Activated CD4-positive, alpha-beta T cell treated with anti-CD3 and anti-CD28 coated beads, Interleukin-2, amount 50 U/mL, for 1 hour (primary cell): ENCODE data around the gene NPR1.
"Not testable (repeated sequence)": the region's sequence is repeated elsewhere in the genome, so short reads cannot be mapped to it uniquely, and the experiment has no call there.

ENCODE experiments used
- DNase-seq: peaks from one replicate; pipeline ENCODE4 v3.0.0-alpha.2; 2020

Gene NPR1

DNA sequence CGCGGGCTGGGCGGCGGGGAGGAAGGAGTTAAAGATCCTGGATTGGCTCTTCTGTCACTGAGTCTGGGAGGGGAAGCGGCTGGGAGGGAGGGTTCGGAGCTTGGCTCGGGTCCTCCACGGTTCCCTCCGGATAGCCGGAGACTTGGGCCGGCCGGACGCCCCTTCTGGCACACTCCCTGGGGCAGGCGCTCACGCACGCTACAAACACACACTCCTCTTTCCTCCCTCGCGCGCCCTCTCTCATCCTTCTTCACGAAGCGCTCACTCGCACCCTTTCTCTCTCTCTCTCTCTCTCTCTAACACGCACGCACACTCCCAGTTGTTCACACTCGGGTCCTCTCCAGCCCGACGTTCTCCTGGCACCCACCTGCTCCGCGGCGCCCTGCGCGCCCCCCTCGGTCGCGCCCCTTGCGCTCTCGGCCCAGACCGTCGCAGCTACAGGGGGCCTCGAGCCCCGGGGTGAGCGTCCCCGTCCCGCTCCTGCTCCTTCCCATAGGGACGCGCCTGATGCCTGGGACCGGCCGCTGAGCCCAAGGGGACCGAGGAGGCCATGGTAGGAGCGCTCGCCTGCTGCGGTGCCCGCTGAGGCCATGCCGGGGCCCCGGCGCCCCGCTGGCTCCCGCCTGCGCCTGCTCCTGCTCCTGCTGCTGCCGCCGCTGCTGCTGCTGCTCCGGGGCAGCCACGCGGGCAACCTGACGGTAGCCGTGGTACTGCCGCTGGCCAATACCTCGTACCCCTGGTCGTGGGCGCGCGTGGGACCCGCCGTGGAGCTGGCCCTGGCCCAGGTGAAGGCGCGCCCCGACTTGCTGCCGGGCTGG lies at the start of gene NPR1:
Gene NPR1 (plus strand): TSS at position 170 of the 818 bp plus-strand sequence. CDS start 421 bp downstream, at position 591.
- peak; percentile 16 for DNase-seq

DNA sequence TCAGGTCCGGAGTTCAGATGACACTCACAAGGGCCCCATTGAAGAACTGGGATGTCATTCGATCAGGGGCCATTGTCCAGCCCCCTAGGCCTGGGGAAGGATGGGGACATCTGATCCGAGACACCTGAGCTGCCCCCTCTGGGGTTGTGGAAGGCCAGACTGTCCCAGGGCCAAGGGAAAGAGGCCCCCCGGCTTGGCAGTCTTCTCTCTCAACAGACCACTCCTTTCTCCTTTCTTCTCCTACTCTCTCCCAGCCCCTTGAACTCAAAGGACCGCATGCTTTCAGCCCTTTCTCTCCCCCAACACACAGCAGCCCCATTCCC lies 49.2 kb upstream of the NPR1 start:
- no peak for DNase-seq

DNA sequence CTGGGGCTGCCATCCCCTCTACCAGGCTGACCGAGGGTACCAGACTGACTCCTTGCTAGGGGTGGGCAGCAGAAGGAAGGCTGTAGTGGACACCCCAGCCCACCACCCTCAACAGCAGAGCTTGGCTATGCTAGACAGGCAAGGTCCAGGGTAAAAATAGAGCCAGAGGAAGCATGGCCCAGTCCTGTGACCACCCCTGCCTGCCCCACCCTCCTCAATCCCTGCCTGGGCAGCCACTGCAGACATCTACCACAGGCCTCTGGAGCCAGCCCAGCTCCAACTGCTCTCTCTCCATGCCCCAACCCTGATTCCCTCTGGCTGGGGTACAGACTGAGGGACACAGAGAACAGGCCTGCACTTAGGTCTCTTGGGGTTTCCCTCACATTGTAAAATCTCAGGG lies 48.5 kb upstream of the NPR1 start:
- DNase-seq: no peak

DNA sequence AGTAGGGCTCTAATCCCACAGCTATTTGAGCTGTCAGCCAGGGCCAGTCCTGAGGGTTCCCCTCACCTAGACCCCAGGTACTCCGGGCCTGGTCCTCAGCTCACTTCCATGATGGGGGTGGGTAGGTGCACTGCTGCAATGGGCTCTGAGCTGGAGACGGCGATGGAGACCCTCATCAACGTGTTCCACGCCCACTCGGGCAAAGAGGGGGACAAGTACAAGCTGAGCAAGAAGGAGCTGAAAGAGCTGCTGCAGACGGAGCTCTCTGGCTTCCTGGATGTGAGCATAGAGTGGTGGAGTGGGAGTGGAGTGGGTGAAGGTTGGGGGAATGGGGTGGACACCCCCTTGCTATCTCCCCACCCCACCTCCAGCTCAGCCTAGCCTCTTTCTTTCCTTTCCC lies 48.1 kb upstream of the NPR1 start:
- DNase-seq: no peak

DNA sequence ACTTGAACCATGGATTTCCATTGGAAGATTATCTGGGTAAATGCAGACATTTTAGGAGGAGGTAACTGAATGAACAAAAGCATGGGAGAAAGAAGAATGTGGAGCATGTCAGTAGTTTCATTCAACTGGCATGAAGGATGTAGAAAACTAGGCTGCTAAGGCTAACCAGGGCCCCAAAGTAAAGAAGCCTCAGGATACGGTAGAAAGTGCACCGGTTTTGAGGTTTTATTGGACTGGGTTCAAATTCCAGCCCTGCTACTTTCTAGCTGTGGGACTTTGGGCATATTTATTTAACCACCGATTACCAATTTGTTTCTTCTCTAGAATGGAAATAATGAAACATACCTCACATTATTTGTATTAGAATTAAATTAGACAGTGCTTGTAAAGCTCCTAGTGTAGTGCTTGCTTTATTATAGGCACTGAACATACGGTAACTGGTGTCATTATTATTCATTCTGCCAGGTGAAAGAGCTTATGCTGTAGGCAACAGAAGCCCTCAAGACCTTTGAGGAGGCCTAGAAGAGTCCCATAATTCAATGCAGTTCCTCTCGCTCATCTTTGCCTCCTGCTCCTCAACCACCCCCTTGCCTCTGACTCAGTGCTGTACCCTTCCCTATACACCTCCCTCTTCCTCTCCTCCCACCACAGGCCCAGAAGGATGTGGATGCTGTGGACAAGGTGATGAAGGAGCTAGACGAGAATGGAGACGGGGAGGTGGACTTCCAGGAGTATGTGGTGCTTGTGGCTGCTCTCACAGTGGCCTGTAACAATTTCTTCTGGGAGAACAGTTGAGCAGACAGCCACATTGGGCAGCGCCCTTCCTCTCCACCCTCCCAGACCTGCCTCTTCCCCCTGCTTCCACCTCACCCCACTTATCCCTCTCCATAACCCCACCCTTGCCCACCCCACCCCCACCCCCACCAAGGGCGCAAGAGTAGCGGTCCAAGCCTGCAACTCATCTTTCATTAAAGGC lies 47.2 kb upstream of the NPR1 start:
- DNase-seq: no peak

DNA sequence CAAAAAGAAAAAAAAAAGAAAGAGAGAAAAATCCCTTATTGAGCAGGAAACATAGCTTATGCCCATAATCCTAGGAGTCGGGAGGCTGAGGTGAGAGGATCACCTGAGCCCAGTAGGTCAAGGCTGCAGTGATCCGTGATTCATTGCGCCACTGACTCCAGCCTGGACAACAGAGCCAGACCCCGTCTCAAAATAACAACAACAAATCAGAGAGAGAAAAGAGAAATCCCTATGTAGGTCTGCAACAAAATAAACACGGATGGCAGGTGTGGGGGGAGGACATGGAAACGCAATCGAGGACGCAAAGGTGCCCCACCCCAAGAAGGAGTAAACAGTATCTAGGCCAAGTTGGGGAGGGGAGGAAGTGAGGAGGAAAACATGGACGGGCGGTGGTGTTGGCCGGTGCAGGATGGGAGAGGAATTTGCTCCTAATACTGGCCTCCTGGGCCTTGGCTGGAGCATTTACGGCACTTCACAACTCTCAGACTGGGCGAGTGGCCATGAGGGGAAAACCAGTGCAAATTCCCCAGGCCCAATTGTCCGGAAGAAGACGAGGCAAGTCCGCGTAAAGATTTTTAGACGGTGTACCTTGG lies 45.2 kb upstream of the NPR1 start:
- DNase-seq: no peak

DNA sequence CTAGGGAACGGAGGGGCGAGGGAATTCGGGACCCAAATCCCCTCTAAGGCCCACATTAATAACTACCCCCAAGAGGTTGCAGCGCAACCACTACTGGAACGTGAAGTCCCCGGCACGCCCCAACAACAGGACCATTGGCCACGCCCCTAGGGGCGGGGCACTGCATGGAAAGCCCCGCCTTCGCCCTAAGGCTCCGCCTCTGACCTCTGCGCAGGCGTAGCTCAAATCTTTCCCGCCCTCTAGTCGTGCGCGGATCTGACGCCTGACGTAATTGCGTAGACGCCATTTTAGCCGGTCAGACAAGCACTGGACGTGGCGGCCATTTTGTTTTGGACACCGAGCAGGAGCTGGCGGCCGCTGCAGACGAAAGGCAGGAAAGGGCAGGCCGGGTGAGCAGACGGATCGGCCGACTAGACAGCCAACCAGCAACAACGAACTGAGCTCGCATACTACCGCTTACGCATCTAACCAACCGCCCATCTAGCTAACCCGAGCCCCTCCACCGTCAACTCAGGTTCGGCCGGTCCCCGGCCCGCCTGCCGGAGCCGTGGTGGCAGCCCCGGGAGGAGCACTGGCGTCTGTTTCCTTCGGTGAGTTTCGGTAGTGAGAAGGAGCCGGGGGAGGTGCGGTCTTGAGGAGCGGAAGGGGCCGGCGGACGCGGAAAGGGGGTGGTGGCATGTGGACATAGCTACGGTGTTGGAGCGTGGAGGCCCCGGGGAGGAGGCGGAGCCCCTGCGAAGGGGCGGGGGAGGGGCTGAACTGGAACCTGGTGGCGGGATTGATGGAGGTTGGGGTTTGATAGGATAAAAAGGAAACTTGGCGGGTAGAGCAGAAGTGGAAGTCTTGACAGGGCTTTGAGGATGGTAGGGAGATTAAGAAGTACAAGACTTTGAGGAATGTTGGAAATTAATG lies 44.5 kb upstream of the NPR1 start, which contains the start of gene CHTOP:
Gene CHTOP (plus strand): TSS at position 313 of the 912 bp plus-strand sequence. CDS start 2,523 bp downstream, outside the sequence.
- DNase-seq: peak; percentile 94

DNA sequence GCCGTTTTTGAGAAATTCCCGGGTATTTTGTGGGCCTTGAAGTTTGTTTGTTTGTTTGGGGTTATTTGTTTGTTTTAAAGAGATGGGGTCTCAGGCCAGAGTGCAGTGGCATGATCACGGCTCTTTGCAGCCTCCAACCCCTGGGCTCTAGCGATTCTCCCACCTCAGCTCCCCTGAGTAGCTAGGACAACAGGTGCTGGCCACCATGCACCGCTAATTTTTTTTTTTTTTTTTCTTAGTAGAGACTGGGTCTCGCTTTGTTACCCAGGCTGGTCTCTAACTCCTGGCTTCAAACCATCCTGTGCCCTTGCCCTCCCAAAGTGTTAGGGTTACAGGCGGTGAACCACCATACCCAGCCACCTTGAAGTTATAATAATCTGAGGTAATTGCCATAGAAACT lies 42.6 kb upstream of the NPR1 start:
- DNase-seq: no peak

DNA sequence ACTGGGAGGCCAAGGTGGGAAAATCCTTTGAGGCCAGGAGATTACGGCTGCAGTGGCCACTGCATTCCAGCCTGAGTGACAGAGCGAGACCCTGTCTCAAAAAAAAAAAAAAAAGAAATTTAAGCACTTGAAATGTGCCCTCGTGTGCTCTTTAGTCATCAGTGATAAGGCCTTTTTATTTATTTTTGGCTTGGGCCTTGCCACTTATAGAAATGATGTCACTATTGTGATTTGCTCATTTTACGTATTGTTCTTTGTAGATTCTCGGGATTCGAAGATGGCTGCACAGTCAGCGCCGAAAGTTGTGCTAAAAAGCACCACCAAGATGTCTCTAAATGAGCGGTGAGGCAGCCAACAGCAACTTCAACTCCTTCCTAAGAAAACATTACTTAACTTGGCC lies 42.2 kb upstream of the NPR1 start:
- no peak for DNase-seq

DNA sequence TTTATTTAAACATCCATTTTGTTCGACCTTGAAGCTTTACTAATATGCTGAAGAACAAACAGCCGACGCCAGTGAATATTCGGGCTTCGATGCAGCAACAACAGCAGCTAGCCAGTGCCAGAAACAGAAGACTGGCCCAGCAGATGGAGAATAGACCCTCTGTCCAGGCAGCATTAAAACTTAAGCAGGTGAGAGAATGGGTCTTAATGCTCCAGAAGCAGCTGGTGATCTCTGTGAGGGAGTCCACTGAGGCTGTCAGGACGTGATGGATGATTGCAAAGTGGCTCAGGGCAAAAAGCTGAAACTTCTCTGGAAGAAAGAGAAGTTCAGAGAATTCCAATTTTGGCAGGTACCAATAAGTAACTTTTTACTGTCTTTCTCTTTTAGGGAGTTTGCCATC lies 40.2 kb upstream of the NPR1 start:
- DNase-seq: no peak

DNA sequence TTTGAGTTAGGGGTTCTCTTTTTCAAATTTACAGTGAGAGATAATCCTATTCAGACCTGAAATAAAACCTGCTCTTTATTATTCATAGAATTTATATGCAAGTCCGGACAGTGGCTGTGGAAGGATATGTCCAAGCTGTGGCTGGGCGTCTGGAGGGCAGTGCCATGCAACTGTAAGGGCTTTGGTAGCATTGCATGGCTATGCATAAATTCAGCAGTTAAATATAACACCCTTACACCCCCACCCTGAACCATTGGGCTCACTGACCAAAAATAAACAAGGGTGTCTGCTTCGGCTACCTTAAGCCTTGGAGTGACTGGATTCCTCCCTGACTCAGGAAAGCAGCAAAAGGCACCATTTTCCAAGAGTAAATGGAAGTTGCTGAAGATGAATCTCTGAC lies 39.2 kb upstream of the NPR1 start:
- no peak for DNase-seq

DNA sequence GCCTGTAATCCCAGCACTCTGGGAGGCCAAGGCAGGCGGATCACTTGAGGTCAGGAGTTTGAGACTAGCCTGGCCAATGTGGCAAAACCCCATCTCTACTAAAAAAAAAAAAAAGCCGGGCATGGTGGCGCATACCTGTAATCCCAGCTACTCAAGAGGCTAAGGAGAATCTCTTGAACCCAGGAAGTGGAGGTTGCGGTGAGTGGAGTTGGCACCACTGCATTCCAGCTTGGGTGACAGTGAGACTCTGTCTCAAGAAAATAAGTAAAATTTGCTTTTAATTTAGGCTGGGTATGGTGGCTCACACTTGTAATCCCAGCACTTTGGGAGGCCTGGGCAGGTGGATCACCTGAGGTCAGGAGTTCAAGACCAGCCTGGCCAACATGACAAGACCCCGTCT lies 38.3 kb upstream of the NPR1 start:
- not testable (repeated sequence) for DNase-seq

DNA sequence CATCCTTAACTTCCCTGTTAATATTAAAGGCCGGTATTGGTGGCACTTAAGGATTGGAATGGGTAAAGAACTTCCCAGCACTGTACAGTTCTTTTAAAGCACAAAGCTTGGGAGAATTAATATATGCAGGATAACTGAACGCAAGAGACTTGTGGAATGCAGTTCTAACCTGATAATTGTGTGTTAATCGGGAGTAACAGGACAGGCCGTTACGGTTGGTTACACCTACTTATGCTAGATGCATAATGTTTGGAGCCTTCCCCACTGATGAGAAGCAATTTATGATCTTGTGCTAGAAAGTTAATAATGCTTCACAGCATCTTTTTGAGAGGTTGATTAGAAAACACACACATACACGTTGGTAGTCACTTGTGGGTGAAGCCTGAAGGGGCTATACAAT lies 37.6 kb upstream of the NPR1 start:
- DNase-seq: no peak

DNA sequence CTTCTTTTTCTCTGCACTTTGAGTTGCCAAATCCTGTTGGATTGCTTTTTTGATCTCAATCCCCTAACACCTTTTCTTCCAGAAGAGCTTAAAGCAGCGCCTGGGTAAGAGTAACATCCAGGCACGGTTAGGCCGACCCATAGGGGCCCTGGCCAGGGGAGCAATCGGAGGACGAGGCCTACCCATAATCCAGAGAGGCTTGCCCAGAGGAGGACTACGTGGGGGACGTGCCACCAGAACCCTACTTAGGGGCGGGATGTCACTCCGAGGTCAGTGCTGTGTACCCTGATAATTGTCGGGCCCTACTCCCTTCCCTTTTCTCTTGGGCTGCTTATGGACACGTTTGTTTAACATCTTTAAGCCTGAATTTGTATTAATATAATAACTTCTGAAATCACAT lies 36.3 kb upstream of the NPR1 start:
- no peak for DNase-seq

DNA sequence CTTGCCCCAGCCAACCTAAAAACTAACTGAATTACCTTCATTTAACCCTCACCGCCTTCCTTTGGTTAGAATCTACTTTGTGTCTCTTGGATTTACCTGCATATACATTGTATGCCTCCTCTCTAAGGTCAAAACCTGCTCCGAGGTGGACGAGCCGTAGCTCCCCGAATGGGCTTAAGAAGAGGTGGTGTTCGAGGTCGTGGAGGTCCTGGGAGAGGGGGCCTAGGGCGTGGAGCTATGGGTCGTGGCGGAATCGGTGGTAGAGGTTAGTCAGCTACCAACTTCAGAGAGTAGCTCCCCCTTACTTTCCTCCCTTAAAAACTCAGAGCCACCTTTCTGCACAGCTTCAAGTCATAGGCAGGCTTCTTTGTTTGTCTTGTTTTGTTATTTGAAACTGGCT lies 35.4 kb upstream of the NPR1 start:
- no peak for DNase-seq

DNA sequence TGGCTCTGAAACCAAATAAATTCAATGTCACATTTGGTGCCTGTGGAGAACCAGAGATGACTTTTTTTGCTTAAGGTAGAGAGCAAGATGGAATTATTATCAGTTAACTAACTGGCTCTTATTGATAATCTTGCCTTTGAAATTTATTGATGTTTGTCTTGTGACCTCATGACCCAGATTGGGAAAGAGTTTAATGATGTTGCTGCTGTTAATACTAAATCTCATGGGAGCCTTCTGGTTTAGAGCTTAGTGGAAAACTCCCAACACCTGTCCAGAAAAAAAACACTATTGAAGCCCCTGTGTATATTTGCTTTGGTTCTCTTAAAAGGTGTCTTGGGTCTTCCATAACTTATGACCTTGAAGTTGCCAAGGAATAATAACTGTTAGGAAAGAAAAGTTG lies 34.7 kb upstream of the NPR1 start:
- no peak for DNase-seq

DNA sequence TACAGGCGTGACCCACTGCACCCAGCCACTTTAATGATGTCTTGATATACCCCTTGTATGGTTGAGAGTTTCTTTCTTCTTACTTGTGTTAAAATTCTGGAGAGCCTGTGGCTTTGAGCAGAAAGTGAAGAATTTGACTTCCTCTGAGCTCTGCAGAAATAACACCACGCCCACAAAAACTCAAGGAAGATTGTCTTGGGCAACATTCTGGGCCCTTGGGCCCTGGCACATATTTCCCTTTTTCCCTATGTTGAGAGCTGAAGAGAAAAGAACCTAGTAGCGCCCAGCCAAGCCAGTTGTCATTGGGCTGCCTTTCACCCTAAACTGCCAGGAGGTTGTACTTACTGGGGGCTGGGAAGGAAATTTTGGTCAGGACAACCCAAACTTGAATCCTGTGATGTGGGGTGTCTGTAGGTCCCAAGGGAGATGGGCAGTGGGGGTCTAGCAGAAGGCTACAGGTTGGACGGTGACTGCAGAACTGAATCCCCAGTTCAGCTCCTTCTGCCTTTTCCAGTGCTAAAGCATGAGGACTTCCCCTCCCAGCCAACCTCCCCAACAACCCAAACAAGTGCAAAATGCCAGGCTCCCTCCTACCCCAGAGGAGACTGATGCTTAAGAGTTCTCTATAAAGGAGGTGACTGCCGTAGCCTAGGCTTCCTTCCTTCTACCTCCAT lies 31.7 kb upstream of the NPR1 start:
- DNase-seq: no peak

DNA sequence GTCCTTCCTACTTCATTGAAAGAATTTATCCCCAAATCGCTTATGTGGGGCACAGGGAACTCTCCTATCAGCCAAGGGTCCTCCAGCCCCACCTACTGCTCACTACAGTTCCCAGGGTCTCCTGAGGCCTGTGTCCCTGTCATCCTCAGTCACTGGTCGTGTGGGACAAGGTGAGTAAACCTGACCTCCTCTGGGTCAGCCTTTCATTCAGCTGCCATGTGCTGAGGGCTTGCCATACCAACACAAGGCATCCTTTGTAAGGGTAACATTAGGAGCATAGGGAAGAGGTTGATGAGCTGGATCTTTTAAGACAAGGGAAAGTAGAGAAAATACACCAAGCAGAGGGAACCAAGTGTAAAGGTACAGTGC lies 31.2 kb upstream of the NPR1 start:
- DNase-seq: no peak

DNA sequence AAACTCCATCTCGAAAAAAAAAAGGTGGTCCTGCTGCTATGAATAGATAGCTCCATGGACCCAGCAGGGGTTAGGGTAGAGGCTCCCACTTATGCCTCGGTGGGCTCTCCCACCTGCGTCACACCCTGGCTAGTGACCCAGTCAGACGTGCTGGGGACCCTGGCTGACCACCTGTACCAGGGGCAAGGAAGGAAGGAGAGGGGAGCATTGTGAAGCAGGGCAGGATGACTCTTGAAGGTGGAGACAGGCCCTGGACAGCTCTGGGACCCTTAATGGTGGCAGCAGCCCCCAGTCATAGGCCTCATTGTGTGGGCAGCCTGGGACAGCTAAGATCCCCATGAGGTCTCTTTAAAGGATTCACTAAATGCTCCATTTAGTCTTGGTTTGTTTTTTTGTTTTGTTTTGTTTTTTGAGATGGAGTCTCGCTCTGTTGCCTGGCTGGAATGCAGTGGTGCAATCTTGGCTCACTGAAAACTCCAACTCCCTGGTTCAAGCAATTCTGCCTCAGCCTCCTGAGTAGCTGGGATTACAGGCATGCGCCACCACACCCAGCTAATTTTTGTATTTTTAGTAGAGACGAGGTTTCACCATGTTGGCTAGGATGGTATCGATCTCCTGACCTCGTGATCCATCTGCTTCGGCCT lies 30.4 kb upstream of the NPR1 start:
- DNase-seq: no peak

DNA sequence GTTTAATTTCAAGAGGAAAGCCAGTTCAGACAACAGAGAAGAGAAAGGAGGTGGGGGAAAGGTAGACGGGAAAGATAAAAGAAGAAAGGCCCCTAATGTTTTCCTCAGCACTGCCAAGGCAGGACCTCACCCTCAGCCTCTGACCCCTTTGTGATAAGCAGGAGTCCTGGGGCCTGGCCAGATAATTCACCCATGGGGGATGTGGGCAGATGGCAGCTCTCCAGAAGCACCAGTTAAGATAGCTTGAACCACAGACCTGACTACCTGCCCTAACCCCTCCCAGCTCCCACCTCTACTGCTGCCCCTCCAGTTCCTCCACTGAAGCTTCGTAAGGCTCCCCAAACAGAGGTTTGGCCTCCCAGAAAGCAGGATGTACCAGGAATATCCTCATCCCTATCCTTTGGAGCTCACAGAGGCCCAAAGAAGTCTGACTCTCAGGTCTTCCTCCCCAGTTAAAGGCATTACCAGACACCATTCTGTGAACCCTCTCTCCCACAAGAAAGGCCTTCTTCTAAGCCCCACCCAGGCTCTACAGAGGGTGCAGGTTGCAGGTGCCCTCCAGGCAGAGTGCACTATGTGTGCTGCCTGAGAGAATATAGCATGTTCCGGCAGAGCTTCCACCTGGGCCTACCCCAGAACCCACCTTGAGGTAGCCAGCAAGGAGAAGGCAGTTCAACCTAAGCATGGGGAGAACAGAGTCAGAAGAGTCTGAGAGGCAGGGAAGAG lies 29.2 kb upstream of the NPR1 start:
- peak; percentile 24 for DNase-seq

DNA sequence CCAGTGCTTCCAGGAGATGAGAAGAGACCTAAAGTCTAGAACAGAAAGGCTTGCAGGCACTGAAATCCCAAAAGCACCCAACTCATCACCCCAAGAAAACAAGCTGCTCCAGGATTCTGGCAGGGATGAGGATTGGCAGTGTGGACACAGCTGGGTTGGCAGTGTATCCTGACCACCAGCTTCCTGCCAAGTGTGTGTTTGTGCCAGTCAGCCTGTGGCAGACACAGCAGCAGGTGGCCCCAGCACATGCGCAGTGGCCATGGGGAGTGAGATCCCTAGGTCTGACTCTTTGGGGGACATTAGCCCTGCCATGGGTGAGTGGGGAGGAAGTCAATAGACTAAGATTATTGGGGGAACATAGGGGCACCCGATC lies 28.6 kb upstream of the NPR1 start:
- no peak for DNase-seq
